NCI-H1105 treated with DMSO at 0.1 percent for 48 hours (cell line): ENCODE results near the gene C2CD4D.

Experiments
- DNase-seq: peaks from one replicate; lab custom pipeline; 2025; lab: John Stamatoyannopoulos, UW

Gene C2CD4D

GRCh38 chr1:151834239-151834638 is 5.4 kb downstream of the C2CD4D start:
- no peak for DNase-seq

GRCh38 chr1:151833172-151833900 is 6.3 kb downstream of the C2CD4D start:
- DNase-seq, result no peak

- peak; percentile 88 for DNase-seq
Measured at GRCh38 chr1:151832318-151832980, 7.2 kb downstream of the C2CD4D start.

GRCh38 chr1:151831605-151832004 is 8.0 kb downstream of the C2CD4D start, which contains the start of gene RORC:
Gene RORC, minus strand, starts transcription at chr1:151831802. Its CDS starts 38 bp downstream, at chr1:151831764.
- no peak for DNase-seq

- no peak for DNase-seq
Measured at GRCh38 chr1:151831256-151831591, 8.4 kb downstream of the C2CD4D start.

GRCh38 chr1:151830055-151830454 is 9.6 kb downstream of the C2CD4D start:
- no peak for DNase-seq

- DNase-seq, result no peak
Measured at GRCh38 chr1:151829352-151830046, 10.1 kb downstream of the C2CD4D start.

GRCh38 chr1:151828921-151829320 is 10.7 kb downstream of the C2CD4D start:
- DNase-seq, result no peak

GRCh38 chr1:151827853-151828252 is 11.8 kb downstream of the C2CD4D start:
- DNase-seq, result no peak

GRCh38 chr1:151825751-151826660 is 13.6 kb downstream of the C2CD4D start:
- no peak for DNase-seq

GRCh38 chr1:151825204-151825603 is 14.4 kb downstream of the C2CD4D start:
- no peak for DNase-seq

GRCh38 chr1:151823175-151823574 is 16.4 kb downstream of the C2CD4D start:
- no peak for DNase-seq

GRCh38 chr1:151822404-151822803 is 17.2 kb downstream of the C2CD4D start:
- no peak for DNase-seq

GRCh38 chr1:151820940-151821339 is 18.7 kb downstream of the C2CD4D start:
- DNase-seq, result peak; percentile 89

GRCh38 chr1:151819976-151820623 is 19.5 kb downstream of the C2CD4D start:
- DNase-seq, result no peak

GRCh38 chr1:151819227-151819835 is 20.3 kb downstream of the C2CD4D start:
- no peak for DNase-seq

GRCh38 chr1:151817353-151817730 is 22.3 kb downstream of the C2CD4D start:
- no peak for DNase-seq

- no peak for DNase-seq
Measured at GRCh38 chr1:151816548-151817352, 22.9 kb downstream of the C2CD4D start.

GRCh38 chr1:151815716-151816327 is 23.8 kb downstream of the C2CD4D start:
- no peak for DNase-seq
